GM18868 (cell line): ENCODE measurements around the gene PRKAR1A.

ENCODE experiments used
- ATAC-seq: cut with Tn5 transposase; IDR thresholded peaks from one replicate; pipeline ENCODE4 v1.9.1; 2021; ENCODE audit warnings: mild to moderate bottlenecking, moderate library complexity; ENCODE audit not compliant: unreplicated experiment

Gene PRKAR1A

DNA sequence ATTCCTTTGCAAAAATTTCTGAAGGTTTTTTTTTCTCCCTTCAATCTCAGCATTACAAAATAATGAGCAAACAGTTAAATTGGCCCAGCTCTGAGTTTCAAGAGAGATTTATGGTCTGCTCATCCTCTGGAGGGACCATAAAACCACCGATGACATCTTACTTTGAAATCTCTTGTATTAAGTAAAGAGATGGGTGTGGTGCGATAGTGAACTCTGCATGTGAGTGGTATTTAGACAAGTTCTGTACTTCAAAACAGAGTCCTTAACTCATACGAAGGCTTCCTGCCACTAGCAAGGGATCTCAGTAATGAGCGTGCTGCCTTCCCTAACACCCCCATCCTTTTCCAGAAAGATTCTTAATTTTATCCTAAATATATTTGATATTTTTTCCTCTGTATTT is 86.9 kb downstream of the PRKAR1A start:
- no peak for ATAC-seq

DNA sequence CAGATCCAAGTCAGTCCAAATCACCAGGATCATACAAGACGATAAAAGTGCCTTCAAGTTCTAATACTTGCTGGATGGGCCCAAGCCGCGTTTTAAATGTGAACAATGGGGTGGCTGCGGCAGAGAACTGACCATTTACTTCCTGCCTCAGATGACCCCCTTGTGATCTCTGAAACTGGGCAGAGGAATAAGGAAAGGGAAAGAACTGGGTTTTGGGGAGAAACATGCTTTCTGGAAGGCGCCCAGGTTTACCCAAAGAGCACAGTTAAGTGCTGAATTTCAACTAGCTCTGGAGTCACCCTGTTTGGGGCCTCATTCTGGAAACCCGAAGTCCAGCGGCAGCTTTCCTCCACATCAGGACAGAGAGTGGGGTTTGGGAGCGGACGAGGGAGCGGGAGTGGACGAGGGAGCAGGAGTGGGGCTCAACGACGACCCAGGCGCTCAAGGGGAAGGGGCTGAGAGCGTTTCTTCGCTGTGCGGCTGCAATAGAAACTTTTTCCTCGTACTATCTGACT is 87.4 kb downstream of the PRKAR1A start:
- ATAC-seq, result no peak

DNA sequence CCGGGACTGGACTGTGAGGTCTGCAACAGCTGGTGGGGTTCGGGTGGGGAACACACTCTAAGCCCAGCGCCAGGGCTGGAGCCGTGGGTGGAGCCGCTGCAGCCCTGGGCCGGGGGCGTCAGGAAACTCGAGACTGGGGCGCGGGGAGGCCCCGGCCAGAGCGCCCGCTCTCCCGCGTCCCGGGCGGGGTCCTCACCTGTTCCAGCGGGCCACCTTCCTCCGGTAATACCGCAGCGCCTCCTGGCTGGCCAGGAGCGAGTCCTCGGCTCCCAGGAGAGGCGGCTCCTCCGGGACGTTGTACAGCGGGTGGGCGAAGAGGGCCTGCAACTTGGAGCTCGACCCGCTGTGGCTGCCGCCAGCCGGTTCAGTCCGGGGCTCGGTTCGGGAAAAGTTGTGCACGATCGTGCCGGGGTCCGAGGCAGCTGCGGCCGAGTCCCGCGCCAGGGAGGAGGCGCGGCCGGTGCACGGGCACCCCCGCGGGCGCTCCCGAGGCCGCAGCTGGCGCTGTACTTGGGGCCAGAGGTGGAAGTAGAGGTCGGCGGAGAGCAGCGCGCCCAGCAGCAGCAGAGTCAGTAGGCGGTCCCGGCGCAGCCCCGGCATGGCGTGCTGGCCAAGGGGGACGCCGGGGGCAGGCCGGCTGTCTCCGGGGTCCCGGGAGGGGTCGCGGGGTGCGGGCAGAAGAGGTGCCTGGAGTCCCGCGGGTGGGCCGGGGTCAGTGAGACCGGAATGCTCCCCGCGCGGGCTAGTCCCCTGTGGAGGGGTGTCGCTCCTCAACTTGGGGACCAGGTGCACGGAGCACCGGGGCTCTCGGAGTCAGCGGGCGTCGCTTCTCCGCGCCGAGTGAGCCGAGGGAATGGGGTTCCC is 88.1 kb downstream of the PRKAR1A start:
- ATAC-seq, result no peak
